OCI-LY7 (cell line): ENCODE results near the gene OR4C16. TPM values are rescaled to one million over a fixed set of nuclear protein-coding genes. Genes with fewer than 3 reads are reported as not detected.

Source experiments
- BruUV-seq: library from RNA; stranded (reverse); fragments of 400-500 nt; replicated peaks from 2 replicates; lab custom pipeline; 2021; lab: Mats Ljungman, UMichigan
- CTCF ChIA-PET: fragments of 300-600 bp; sonication (Branson Sonifier 250); formaldehyde crosslinking; loops from one replicate; lab custom pipeline; 2022; ENCODE audit warnings: antibody characterized with exemption; ENCODE audit not compliant: unreplicated experiment; lab: Charles Lee
- POLR2A ChIA-PET: fragments of 300-600 bp; sonication (Branson Sonifier 250); formaldehyde crosslinking; loops from one replicate; lab custom pipeline; 2022; ENCODE audit warnings: antibody characterized with exemption; lab: Charles Lee
- DNase-seq: peaks from one replicate; pipeline ENCODE4 v3.0.0-alpha.2; 2015; ENCODE audit warnings: low spot score
- H2AFZ ChIP-seq: fragments of 200-600 bp; sonication (generic), shearing (Covaris generic); 2 replicates; pipeline ENCODE4 v1.6.1; 2014; ENCODE audit warnings: mild to moderate bottlenecking, antibody characterized with exemption, low read length, moderate library complexity
- H3K27ac ChIP-seq: fragments of 200-600 bp; sonication (generic); 2 replicates; pipeline ENCODE4 v1.5.1; 2014; ENCODE audit warnings: mixed run types, low read depth, mild to moderate bottlenecking, moderate library complexity, low read length, inconsistent platforms; ENCODE audit not compliant: poor library complexity, severe bottlenecking
- H3K36me3 ChIP-seq: fragments of 200-600 bp; sonication (generic); 2 replicates; pipeline ENCODE4 v1.6.1; 2014; ENCODE audit warnings: mild to moderate bottlenecking, antibody characterized with exemption, low read length, moderate library complexity, mixed read lengths; ENCODE audit not compliant: insufficient read depth
- H3K4me1 ChIP-seq: fragments of 200-600 bp; sonication (generic); 2 replicates; pipeline ENCODE4 v1.5.1; 2014; ENCODE audit warnings: mild to moderate bottlenecking, low read length; ENCODE audit not compliant: insufficient read depth, poor library complexity, severe bottlenecking
- H3K4me2 ChIP-seq: fragments of 200-600 bp; sonication (generic); 2 replicates; pipeline ENCODE4 v1.6.1; 2014; ENCODE audit warnings: mild to moderate bottlenecking, low read length
- H3K4me3 ChIP-seq: fragments of 200-600 bp; sonication (generic); 2 replicates; pipeline ENCODE4 v1.5.1; 2014; ENCODE audit warnings: mild to moderate bottlenecking, low read depth, low read length; ENCODE audit not compliant: poor library complexity, severe bottlenecking
- H3K79me2 ChIP-seq: fragments of 200-600 bp; sonication (generic); 2 replicates; pipeline ENCODE4 v1.6.1; 2016; ENCODE audit warnings: low read depth, mild to moderate bottlenecking, low read length, moderate library complexity, mixed read lengths; ENCODE audit not compliant: insufficient read depth
- H3K9me2 ChIP-seq: fragments of 200-600 bp; sonication (generic); 2 replicates; pipeline ENCODE4 v1.6.1; 2016; ENCODE audit warnings: mild to moderate bottlenecking, low read length, mixed read lengths; ENCODE audit not compliant: insufficient read depth
- H3K9me3 ChIP-seq: fragments of 200-600 bp; sonication (generic); 2 replicates; pipeline ENCODE4 v1.6.1; 2014; ENCODE audit warnings: mild to moderate bottlenecking, mixed run types, low read length, mixed read lengths
- H4K20me1 ChIP-seq: fragments of 200-600 bp; sonication (generic); 2 replicates; pipeline ENCODE4 v1.6.1; 2014; ENCODE audit warnings: mild to moderate bottlenecking, antibody characterized with exemption, low read length, moderate library complexity, mixed read lengths; ENCODE audit not compliant: insufficient read depth
- CTCF ChIP-seq: fragments of 200-600 bp; sonication (generic); conservative IDR thresholded peaks from 2 replicates; pipeline ENCODE4 v1.5.1; 2014; ENCODE audit warnings: mild to moderate bottlenecking, antibody characterized with exemption, low read length, moderate library complexity, mixed read lengths
- EZH2phosphoT487 ChIP-seq: fragments of 200-600 bp; sonication (generic); IDR thresholded peaks from 2 replicates; pipeline ENCODE4 v1.6.1; 2018; ENCODE audit warnings: low read depth, borderline replicate concordance, mild to moderate bottlenecking, mixed run types, antibody characterized with exemption, low read length, moderate library complexity, mixed read lengths
- intact Hi-C: fragments of 100-400 bp; cut with micrococcal nuclease; formaldehyde crosslinking; loops from one replicate; pipeline ENCODE4 v1.10.0; 2022; ENCODE audit not compliant: unreplicated experiment
- total RNA-seq, 2 experiments: library from RNA; depleted of rRNA in 1 of 2; stranded (reverse); fragments of >200 nt in 1 of 2; shearing (Covaris generic) in 1 of 2; gene quantifications; 2 replicates each; pipeline ENCODE4 v1.2.3, GENCODE V29; 2014 to 2022

The OR4C16 gene
- total RNA-seq, 2 experiments from 2014 or later = not detected

GRCh38 chr11:55607545-55607944, 35.6 kb downstream of the OR4C16 start, which contains the start of gene OR4C11:
Gene OR4C11 (minus strand): TSS chr11:55607645. CDS start chr11:55604373, 3,272 bp downstream.
- no TSS peak for BruUV-seq
- intact Hi-C loops = no loop called here
- no peaks in the 10 kb centered on the region for H3K9me3 ChIP-seq
- H3K27ac ChIP-seq = no peak within 1 kb of the TSS
- H3K4me3 ChIP-seq = no peak within 1 kb of the TSS
- TF ChIP-seq EZH2phosphoT487 (no peak), CTCF (no peak)
- H3K9me2 ChIP-seq = no peaks in the 10 kb centered on the region
- no peaks in the 10 kb centered on the region for H3K36me3 ChIP-seq
- no peak within 1 kb of the TSS for H3K4me2 ChIP-seq
- no peak for DNase-seq
- H2AFZ ChIP-seq = no peak within 1 kb of the TSS
- CTCF ChIA-PET = no interaction called here
- POLR2A ChIA-PET = no interaction called here
- no peaks in the 10 kb centered on the region for H3K4me1 ChIP-seq
- H3K79me2 ChIP-seq = no peaks in the 10 kb centered on the region
- H4K20me1 ChIP-seq = no peaks in the 10 kb centered on the region

Other genes starting within 250 kb of the OR4C16 start
- gene OR4A16, start 228.9 kb upstream of the OR4C16 start, total RNA-seq (2014; rRNA removed; shearing (Covaris generic)) = not detected in 2 replicates
- not detected in 2 replicates for gene OR4A16, start 228.9 kb upstream of the OR4C16 start, total RNA-seq (2022)
- not detected in 2 replicates for gene OR4A15, start 204.2 kb upstream of the OR4C16 start, total RNA-seq (2014; rRNA removed; shearing (Covaris generic))
- gene OR4A15, start 204.2 kb upstream of the OR4C16 start, total RNA-seq (2022) = not detected in 2 replicates
- not detected in 2 replicates for gene OR4C15, start 17.7 kb upstream of the OR4C16 start, total RNA-seq (2014; rRNA removed; shearing (Covaris generic))
- gene OR4C15, start 17.7 kb upstream of the OR4C16 start, total RNA-seq (2022) = not detected in 2 replicates
- not detected in 2 replicates for gene OR4C11, start 35.5 kb downstream of the OR4C16 start, total RNA-seq (2014; rRNA removed; shearing (Covaris generic))
- gene OR4C11, start 35.5 kb downstream of the OR4C16 start, total RNA-seq (2022) = not detected in 2 replicates
- gene OR4P4, start 63.0 kb downstream of the OR4C16 start, total RNA-seq (2014; rRNA removed; shearing (Covaris generic)) = not detected in 2 replicates
- gene OR4P4, start 63.0 kb downstream of the OR4C16 start, total RNA-seq (2022) = not detected in 2 replicates
- gene OR4S2, start 76.2 kb downstream of the OR4C16 start, total RNA-seq (2014; rRNA removed; shearing (Covaris generic)) = not detected in 2 replicates
- not detected in 2 replicates for gene OR4S2, start 76.2 kb downstream of the OR4C16 start, total RNA-seq (2022)
- not detected in 2 replicates for gene OR4C6, start 90.1 kb downstream of the OR4C16 start, total RNA-seq (2014; rRNA removed; shearing (Covaris generic))
- not detected in 2 replicates for gene OR4C6, start 90.1 kb downstream of the OR4C16 start, total RNA-seq (2022)
- gene OR5D13, start 201.3 kb downstream of the OR4C16 start, total RNA-seq (2014; rRNA removed; shearing (Covaris generic)) = not detected in 2 replicates
- gene OR5D13, start 201.3 kb downstream of the OR4C16 start, total RNA-seq (2022) = not detected in 2 replicates
- not detected in 2 replicates for gene OR5D14, start 223.4 kb downstream of the OR4C16 start, total RNA-seq (2014; rRNA removed; shearing (Covaris generic))
- not detected in 2 replicates for gene OR5D14, start 223.4 kb downstream of the OR4C16 start, total RNA-seq (2022)
- gene OR5L1, start 239.2 kb downstream of the OR4C16 start, total RNA-seq (2014; rRNA removed; shearing (Covaris generic)) = not detected in 2 replicates
- gene OR5L1, start 239.2 kb downstream of the OR4C16 start, total RNA-seq (2022) = not detected in 2 replicates
- gene OR5D18, start 247.5 kb downstream of the OR4C16 start, total RNA-seq (2014; rRNA removed; shearing (Covaris generic)) = not detected in 2 replicates
- not detected in 2 replicates for gene OR5D18, start 247.5 kb downstream of the OR4C16 start, total RNA-seq (2022)